Measurements from ENCODE around the gene DUS3L. TPM values are rescaled to one million over a fixed set of nuclear protein-coding genes. Genes with fewer than 3 reads are reported as not detected.
A peak's percentile ranks its signal among the peaks of the same experiment; 100 is the strongest.

Gene DUS3L
- total and polyA plus RNA-seq, 2 of the 8 experiments (the other 6 are each of a cell fraction or from before 2014, with no cell fraction given), result 37.6 to 39.1 TPM

DNA sequence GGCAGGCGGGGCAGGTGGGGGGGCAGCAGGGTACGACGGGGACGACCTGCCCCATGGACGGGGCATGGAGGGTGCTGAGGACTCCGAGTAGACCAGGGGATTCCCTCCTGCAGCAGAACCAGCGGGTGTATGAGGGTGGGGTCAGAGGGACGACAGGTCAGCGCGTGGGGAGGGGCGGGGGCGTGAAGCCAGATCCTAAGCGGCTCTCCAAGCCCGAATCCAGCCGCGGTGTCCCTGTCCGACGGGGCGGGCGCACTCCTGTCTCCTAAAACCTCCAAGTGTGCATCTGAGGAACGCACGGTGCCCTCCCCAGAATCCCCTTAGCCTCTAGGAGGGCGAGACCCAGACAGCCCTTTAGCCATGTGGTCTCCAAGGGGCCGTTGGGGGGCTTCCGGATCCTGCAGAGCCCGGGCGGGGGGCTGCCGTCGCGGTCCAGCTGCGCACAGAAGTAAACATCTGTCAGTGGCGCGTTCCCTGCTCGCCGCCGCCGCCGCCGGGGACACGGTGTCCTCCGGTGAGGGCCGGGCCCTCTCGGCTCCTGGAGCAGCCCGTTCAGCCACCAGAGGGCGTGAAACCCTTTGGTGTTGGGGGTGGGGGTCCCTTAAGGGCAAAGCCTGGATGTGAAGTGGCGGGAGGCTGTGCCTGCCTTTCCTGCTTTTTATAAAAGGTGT lies 14.6 kb upstream of the DUS3L start (continued):
- TF ChIP-seq, protein P1, sequence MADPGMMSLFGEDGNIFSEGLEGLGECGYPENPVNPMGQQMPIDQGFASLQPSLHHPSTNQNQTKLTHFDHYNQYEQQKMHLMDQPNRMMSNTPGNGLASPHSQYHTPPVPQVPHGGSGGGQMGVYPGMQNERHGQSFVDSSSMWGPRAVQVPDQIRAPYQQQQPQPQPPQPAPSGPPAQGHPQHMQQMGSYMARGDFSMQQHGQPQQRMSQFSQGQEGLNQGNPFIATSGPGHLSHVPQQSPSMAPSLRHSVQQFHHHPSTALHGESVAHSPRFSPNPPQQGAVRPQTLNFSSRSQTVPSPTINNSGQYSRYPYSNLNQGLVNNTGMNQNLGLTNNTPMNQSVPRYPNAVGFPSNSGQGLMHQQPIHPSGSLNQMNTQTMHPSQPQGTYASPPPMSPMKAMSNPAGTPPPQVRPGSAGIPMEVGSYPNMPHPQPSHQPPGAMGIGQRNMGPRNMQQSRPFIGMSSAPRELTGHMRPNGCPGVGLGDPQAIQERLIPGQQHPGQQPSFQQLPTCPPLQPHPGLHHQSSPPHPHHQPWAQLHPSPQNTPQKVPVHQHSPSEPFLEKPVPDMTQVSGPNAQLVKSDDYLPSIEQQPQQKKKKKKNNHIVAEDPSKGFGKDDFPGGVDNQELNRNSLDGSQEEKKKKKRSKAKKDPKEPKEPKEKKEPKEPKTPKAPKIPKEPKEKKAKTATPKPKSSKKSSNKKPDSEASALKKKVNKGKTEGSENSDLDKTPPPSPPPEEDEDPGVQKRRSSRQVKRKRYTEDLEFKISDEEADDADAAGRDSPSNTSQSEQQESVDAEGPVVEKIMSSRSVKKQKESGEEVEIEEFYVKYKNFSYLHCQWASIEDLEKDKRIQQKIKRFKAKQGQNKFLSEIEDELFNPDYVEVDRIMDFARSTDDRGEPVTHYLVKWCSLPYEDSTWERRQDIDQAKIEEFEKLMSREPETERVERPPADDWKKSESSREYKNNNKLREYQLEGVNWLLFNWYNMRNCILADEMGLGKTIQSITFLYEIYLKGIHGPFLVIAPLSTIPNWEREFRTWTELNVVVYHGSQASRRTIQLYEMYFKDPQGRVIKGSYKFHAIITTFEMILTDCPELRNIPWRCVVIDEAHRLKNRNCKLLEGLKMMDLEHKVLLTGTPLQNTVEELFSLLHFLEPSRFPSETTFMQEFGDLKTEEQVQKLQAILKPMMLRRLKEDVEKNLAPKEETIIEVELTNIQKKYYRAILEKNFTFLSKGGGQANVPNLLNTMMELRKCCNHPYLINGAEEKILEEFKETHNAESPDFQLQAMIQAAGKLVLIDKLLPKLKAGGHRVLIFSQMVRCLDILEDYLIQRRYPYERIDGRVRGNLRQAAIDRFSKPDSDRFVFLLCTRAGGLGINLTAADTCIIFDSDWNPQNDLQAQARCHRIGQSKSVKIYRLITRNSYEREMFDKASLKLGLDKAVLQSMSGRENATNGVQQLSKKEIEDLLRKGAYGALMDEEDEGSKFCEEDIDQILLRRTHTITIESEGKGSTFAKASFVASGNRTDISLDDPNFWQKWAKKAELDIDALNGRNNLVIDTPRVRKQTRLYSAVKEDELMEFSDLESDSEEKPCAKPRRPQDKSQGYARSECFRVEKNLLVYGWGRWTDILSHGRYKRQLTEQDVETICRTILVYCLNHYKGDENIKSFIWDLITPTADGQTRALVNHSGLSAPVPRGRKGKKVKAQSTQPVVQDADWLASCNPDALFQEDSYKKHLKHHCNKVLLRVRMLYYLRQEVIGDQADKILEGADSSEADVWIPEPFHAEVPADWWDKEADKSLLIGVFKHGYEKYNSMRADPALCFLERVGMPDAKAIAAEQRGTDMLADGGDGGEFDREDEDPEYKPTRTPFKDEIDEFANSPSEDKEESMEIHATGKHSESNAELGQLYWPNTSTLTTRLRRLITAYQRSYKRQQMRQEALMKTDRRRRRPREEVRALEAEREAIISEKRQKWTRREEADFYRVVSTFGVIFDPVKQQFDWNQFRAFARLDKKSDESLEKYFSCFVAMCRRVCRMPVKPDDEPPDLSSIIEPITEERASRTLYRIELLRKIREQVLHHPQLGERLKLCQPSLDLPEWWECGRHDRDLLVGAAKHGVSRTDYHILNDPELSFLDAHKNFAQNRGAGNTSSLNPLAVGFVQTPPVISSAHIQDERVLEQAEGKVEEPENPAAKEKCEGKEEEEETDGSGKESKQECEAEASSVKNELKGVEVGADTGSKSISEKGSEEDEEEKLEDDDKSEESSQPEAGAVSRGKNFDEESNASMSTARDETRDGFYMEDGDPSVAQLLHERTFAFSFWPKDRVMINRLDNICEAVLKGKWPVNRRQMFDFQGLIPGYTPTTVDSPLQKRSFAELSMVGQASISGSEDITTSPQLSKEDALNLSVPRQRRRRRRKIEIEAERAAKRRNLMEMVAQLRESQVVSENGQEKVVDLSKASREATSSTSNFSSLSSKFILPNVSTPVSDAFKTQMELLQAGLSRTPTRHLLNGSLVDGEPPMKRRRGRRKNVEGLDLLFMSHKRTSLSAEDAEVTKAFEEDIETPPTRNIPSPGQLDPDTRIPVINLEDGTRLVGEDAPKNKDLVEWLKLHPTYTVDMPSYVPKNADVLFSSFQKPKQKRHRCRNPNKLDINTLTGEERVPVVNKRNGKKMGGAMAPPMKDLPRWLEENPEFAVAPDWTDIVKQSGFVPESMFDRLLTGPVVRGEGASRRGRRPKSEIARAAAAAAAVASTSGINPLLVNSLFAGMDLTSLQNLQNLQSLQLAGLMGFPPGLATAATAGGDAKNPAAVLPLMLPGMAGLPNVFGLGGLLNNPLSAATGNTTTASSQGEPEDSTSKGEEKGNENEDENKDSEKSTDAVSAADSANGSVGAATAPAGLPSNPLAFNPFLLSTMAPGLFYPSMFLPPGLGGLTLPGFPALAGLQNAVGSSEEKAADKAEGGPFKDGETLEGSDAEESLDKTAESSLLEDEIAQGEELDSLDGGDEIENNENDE (IDR thresholded peaks at IDR 0.05; ENCODE audit: insufficient replicate concordance, low read length), result no peak
- 0 out of 2 replicates have a peak, but pooled peaks have one; percentile 48 for TF ChIP-seq RXRA (IDR thresholded peaks at IDR 0.05; ENCODE audit: insufficient read depth, low read depth, low read length)
- TF ChIP-seq SP1 (IDR thresholded peaks at IDR 0.05; ENCODE audit: low read depth, low read length), result no peak; the same call in 1 of the 2 replicates
